Naive thymus-derived CD8-positive, alpha-beta T cell (primary cell): ENCODE measurements around the gene ACTR6. TPM values are rescaled to one million over a fixed set of nuclear protein-coding genes. Genes with fewer than 3 reads are reported as not detected.
"Not testable (repeated sequence)": the region's sequence is repeated elsewhere in the genome, so short reads cannot be mapped to it uniquely, and the experiment has no call there.

ENCODE experiments used
- ATAC-seq, 2 donors: fragments of 150-1000 bp; cut with Tn5 transposase in 1 of 2; sonication (Bioruptor Pico), chemical (Tn5 transposase) in 1 of 2; 1 replicate in 1 of 2; 2 replicates in 1 of 2; pipeline ENCODE4 v1.10.0; 2021; ENCODE audit warnings: mild to moderate bottlenecking in 2 of 2, moderate library complexity in 2 of 2
- POLR2A ChIA-PET: fragments of 350-600 bp; sonication (Branson Sonifier 250); formaldehyde crosslinking; loops from one replicate; lab custom pipeline; 2021; ENCODE audit warnings: antibody characterized with exemption; lab: Charles Lee
- DNase-seq, 10 donors: peaks; one replicate each; pipeline versions ENCODE4 v3.0.0 to v3.0.0-alpha.2; 2020 to 2022
- H3K27ac Mint-ChIP-seq, 10 donors: one replicate each; pipeline ENCODE4 v1.8.0; 2020 to 2022; ENCODE audit warnings: mild to moderate bottlenecking in 10 of 10, mixed read lengths in 10 of 10, moderate library complexity in 4 of 10, inconsistent platforms in 1 of 10
- H3K27me3 Mint-ChIP-seq, 5 donors: one replicate each; pipeline ENCODE4 v1.8.0; 2021 to 2022; ENCODE audit warnings: mixed read lengths in 5 of 5
- H3K36me3 Mint-ChIP-seq, 3 donors: one replicate each; pipeline ENCODE4 v1.8.0; 2020 to 2022; ENCODE audit warnings: mixed read lengths in 3 of 3, mild to moderate bottlenecking in 2 of 3, inconsistent platforms in 1 of 3
- H3K4me1 Mint-ChIP-seq, 4 donors: one replicate each; pipeline ENCODE4 v1.8.0; 2021 to 2022; ENCODE audit warnings: mixed read lengths in 4 of 4
- H3K4me3 Mint-ChIP-seq, 10 donors: one replicate each; pipeline ENCODE4 v1.8.0; 2020 to 2022; ENCODE audit warnings: mild to moderate bottlenecking in 10 of 10, mixed read lengths in 10 of 10, moderate library complexity in 6 of 10, inconsistent platforms in 1 of 10
- H3K9me3 Mint-ChIP-seq, 9 donors: one replicate each; pipeline ENCODE4 v1.8.0; 2020 to 2022; ENCODE audit warnings: mixed read lengths in 9 of 9, mild to moderate bottlenecking in 3 of 9, inconsistent platforms in 1 of 9, moderate library complexity in 1 of 9
- polyA plus RNA-seq, 3 donors: library from polyadenylated mRNA; unstranded; fragments of 300-500 nt; fragmentation: Illumina TruSeq; gene quantifications; one replicate each; pipeline ENCODE4 v1.2.3, GENCODE V29; 2021
- total RNA-seq, 8 experiments: library from RNA in 2 of 8; stranded (reverse) in 2 of 8; gene quantifications; one replicate each; pipeline ENCODE4 v1.2.3 and lab custom pipeline; 2021 to 2026

The ACTR6 gene
- total and polyA plus RNA-seq, 5 experiments from 2014 or later = 37.4 to 47.3 (median 42.8) TPM

- POLR2A ChIA-PET = no interaction called here
- H3K27ac Mint-ChIP-seq = no peak overlapping the region
- DNase-seq = peak in 3 of 10 donors; percentile 18 to 30 (median 23)
- ATAC-seq = peak in 1 of 2 donors; percentile 49
- H3K27me3 Mint-ChIP-seq = no peaks in the 10 kb centered on the region
- H3K4me3 Mint-ChIP-seq = no peak overlapping the region
- no peaks in the 10 kb centered on the region for H3K36me3 Mint-ChIP-seq
- no peaks in the 10 kb centered on the region for H3K4me1 Mint-ChIP-seq
- H3K9me3 Mint-ChIP-seq = no peaks in the 10 kb centered on the region
These were observed 34.1 kb downstream of the ACTR6 start for GRCh38 chr12:100234591-100235304.

DNA sequence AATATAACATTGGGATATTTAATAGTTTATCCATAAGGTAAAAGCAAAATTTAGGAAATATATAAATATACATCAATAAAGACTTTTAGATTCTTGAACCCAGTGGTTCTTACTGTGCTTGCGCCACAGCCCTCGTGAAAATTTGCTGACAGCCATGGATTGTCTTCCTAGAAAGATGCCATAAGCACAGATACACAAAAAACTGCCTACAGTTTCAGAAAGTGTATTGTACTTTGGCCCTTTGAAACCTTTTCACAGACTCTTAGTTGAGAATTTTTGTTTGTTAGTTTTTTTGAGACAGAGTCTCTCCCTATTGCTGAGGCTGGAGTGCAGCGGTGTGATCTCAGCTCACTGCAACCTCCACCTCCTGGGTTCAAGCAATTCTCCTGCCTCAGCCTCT is 38.2 kb downstream of the ACTR6 start:
- no peaks in the 10 kb centered on the region for H3K27me3 Mint-ChIP-seq
- H3K27ac Mint-ChIP-seq = no peak overlapping the region
- DNase-seq = no peak
- ATAC-seq = no peak
- no peaks in the 10 kb centered on the region for H3K9me3 Mint-ChIP-seq
- POLR2A ChIA-PET = no interaction called here
- H3K4me1 Mint-ChIP-seq = no peaks in the 10 kb centered on the region
- H3K36me3 Mint-ChIP-seq = no peaks in the 10 kb centered on the region
- H3K4me3 Mint-ChIP-seq = no peak overlapping the region

DNA sequence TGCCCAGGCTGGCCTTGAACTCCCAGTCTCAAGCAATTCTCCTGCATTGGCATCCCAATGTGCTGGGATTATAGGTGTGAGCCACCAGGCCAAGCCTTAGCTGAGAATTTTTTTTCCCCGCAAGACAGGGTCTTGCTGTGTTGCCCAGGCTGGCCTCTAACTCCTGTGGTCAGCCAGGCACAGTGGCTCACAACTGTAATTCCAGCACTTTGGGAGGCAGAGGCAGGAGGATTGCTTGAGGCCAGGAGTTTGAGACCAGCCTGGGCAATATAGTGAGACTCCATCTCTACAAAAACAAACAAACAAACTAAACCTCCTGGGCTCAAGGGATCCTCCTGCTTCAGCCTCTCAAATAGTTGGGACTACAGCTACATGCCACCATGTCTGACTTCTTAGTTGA is 39.0 kb downstream of the ACTR6 start:
- no peaks in the 10 kb centered on the region for H3K4me1 Mint-ChIP-seq
- no peaks in the 10 kb centered on the region for H3K27me3 Mint-ChIP-seq
- POLR2A ChIA-PET = no interaction called here
- no peak overlapping the region for H3K27ac Mint-ChIP-seq
- H3K4me3 Mint-ChIP-seq = no peak overlapping the region
- H3K9me3 Mint-ChIP-seq = no peaks in the 10 kb centered on the region
- DNase-seq (no peak), ATAC-seq (no peak)
- H3K36me3 Mint-ChIP-seq = no peaks in the 10 kb centered on the region

DNA sequence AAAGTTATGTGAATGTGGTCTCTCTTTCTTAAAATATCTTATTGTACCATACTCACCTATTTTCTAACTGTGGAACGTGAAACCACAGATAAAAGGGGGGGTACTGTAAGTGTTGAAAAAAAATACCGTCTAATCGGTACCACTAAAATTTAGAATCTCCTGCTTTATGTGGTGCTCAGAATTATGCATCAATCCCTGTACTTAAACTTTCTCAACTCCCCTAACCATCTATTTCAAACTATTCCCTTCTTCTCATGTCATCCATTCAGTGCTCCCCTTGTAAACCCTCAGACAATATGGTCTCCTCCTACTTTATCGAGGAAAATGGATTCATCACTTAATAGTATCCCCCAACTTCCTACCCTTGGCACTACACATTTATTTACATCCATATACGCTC is 42.5 kb downstream of the ACTR6 start:
- H3K4me3 Mint-ChIP-seq = no peak overlapping the region
- no peak for ATAC-seq

GRCh38 chr12:100247765-100248164 is 47.1 kb downstream of the ACTR6 start:
- no peaks in the 10 kb centered on the region for H3K4me1 Mint-ChIP-seq
- ATAC-seq (no peak), DNase-seq (no peak)
- H3K9me3 Mint-ChIP-seq = no peaks in the 10 kb centered on the region
- H3K36me3 Mint-ChIP-seq = no peaks in the 10 kb centered on the region
- no peak overlapping the region for H3K27ac Mint-ChIP-seq
- no peak overlapping the region for H3K4me3 Mint-ChIP-seq
- POLR2A ChIA-PET = no interaction called here
- H3K27me3 Mint-ChIP-seq = no peaks in the 10 kb centered on the region

More for the DNA sequence above, 42.5 kb downstream of the ACTR6 start:
- Mint-ChIP-seq H3K9me3 (no peaks in the 10 kb centered on the region), H3K36me3 (no peaks in the 10 kb centered on the region), H3K27ac (no peak overlapping the region), H3K27me3 (no peaks in the 10 kb centered on the region), H3K4me1 (no peaks in the 10 kb centered on the region)
- no peak for DNase-seq
- POLR2A ChIA-PET = no interaction called here

DNA sequence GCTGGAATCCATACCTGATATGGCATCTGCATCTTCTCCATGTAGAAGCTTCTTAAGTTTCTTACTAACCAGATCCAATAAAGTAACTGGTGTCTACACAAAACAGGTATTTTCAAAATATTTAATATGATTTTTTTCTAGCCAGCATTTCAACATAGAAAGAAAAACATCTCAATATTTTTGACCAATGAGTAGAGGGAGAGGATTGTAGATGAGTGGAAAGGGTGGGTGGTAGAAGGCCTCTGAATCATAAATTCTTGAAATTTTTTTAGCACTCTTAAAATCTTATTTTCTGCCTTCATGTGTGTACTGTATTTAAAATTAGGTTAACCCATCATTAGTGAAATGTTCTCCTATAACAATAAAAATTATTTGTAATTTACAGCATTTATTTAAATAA is 48.3 kb downstream of the ACTR6 start:
- no peaks in the 10 kb centered on the region for H3K36me3 Mint-ChIP-seq
- DNase-seq = no peak
- no peaks in the 10 kb centered on the region for H3K4me1 Mint-ChIP-seq
- H3K27me3 Mint-ChIP-seq = no peaks in the 10 kb centered on the region
- no peak for ATAC-seq
- H3K9me3 Mint-ChIP-seq = no peaks in the 10 kb centered on the region
- POLR2A ChIA-PET = interaction anchor here (0.9 kb wide), 1 partner anchor 48 kb away, joined by 7 read pairs; the partner anchor contains the start of gene ACTR6
- H3K27ac Mint-ChIP-seq = peak overlapping the region in 1 of 10 donors; percentile 2
- no peak overlapping the region for H3K4me3 Mint-ChIP-seq

DNA sequence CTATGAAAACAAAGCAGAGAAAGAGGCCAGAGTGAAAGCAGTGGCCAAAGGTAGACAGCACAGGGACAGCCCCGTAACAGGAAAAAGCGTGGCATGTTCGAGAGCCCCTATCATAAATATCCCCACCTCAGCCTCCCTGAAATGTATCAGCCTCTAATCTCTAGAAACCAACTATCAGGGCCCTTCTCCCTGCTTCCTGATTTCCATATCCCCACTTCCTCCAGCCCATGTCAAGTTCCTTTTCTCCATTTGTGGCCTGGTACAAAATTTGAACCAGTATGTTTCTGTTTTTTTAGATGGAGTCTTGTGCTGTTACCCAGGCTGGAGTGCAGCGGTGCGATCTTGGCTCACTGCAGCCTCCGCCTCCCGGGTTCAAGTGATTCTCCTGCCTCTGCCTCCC is 49.3 kb downstream of the ACTR6 start:
- no peak for DNase-seq
- no peak for ATAC-seq
- POLR2A ChIA-PET = no interaction called here
- no peaks in the 10 kb centered on the region for H3K4me1 Mint-ChIP-seq
- no peak overlapping the region for H3K27ac Mint-ChIP-seq
- no peaks in the 10 kb centered on the region for H3K9me3 Mint-ChIP-seq
- no peaks in the 10 kb centered on the region for H3K27me3 Mint-ChIP-seq
- H3K36me3 Mint-ChIP-seq = no peaks in the 10 kb centered on the region
- no peak overlapping the region for H3K4me3 Mint-ChIP-seq

- DNase-seq (no peak), ATAC-seq (no peak)
- Mint-ChIP-seq H3K27ac (no peak overlapping the region), H3K9me3 (no peaks in the 10 kb centered on the region), H3K27me3 (no peaks in the 10 kb centered on the region), H3K4me3 (no peak overlapping the region), H3K4me1 (no peaks in the 10 kb centered on the region), H3K36me3 (no peaks in the 10 kb centered on the region)
- POLR2A ChIA-PET = no interaction called here
These were observed 51.3 kb downstream of the ACTR6 start for GRCh38 chr12:100251917-100252316.

DNA sequence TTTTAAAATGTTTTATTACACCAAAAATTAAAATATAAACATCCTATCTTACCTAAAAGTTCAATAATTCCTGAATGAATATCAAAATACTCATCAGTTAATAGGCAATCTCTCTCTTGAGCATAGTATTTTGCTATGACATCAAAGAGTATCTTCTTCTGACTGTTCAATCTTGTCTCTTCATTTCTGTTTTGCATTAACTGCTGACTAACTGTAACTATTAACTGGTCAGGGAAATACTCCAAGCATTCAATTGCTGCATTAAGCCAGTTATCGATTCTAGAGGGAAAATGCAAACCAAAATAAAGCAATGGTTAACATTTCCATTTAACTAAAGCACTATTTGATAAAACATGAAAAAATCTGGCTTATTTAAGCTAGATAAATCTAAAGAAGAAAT is 52.8 kb downstream of the ACTR6 start:
- H3K27me3 Mint-ChIP-seq = no peaks in the 10 kb centered on the region
- no peaks in the 10 kb centered on the region for H3K9me3 Mint-ChIP-seq
- no peak overlapping the region for H3K27ac Mint-ChIP-seq
- DNase-seq (no peak), ATAC-seq (no peak)
- POLR2A ChIA-PET = no interaction called here
- no peaks in the 10 kb centered on the region for H3K4me1 Mint-ChIP-seq
- peaks cover 0 to 2% (median 0%) of the 10 kb centered on the region in 3 donors for H3K36me3 Mint-ChIP-seq
- no peak overlapping the region for H3K4me3 Mint-ChIP-seq

DNA sequence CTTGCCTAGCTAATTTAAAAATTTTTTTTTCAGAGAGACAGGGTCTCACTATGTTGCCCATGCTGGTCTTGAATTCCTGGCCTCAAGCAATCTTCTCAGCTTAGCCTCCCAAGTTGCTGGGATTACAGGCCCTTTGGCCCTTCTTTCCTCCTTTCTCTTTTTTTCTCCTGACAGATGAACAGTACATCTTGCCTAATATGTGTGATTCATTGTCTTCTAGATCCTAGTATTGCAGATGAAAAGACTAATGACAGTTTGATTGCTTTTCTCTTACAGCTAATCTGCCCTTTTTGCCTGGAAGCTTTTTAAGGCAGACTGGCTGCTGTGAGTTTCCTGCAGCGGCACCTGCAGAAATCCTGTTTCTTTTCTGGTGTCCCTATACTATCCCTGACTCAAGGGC is 54.3 kb downstream of the ACTR6 start:
- Mint-ChIP-seq H3K27ac (peak overlapping the region in 1 of 10 donors; percentile 27), H3K27me3 (no peaks in the 10 kb centered on the region), H3K9me3 (no peaks in the 10 kb centered on the region), H3K4me1 (no peaks in the 10 kb centered on the region), H3K4me3 (no peak overlapping the region), H3K36me3 (peaks cover 0 to 2% (median 0%) of the 10 kb centered on the region in 3 donors)
- no peak for DNase-seq
- POLR2A ChIA-PET = no interaction called here
- ATAC-seq = no peak

DNA sequence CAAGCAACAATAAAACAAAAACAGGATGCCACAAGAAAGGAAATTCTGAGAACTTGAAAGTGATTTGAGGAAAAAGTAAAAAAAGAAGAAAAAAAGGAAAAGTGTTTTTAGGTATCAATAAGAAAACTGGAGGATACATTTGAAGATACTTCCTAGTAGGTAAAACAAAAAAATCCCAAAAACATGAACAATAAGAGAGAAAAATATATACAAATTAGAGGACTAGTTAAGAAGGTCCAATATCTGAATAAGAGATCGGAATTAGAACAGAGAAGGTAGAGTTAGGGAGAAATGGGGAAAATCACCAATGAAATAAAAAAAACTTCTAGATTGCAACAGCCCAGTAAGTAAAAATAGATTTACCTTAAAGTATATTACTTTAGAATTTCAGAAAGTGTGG is 57.5 kb downstream of the ACTR6 start:
- no peak for DNase-seq
- Mint-ChIP-seq H3K4me1 (no peaks in the 10 kb centered on the region), H3K27me3 (no peaks in the 10 kb centered on the region), H3K27ac (no peak overlapping the region), H3K36me3 (peaks cover 0 to 2% (median 0%) of the 10 kb centered on the region in 3 donors), H3K9me3 (no peaks in the 10 kb centered on the region), H3K4me3 (no peak overlapping the region)
- POLR2A ChIA-PET = no interaction called here
- ATAC-seq = no peak

DNA sequence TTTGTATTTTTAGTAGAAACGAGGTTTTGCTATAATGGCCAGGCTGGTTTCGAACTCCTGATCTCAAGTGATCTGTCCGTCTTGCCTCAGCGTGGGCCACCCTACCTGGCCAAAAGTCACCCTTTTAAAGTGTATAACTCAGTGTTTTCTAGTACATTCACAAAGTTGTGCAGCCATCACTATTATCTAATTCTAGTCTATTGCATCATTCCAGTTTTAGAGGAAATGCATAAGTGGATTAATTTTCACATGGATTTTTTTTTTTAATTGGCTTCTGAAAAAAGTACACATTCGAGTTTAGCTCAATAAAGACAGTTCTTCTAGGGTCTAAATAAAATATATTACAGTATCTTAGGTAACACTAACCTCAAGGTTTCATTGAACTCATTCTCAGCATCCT is 62.5 kb downstream of the ACTR6 start:
- peak overlapping the region in 1 of 10 donors; percentile 77 for H3K27ac Mint-ChIP-seq
- no peaks in the 10 kb centered on the region for H3K27me3 Mint-ChIP-seq
- ATAC-seq (no peak), DNase-seq (no peak)
- H3K9me3 Mint-ChIP-seq = no peaks in the 10 kb centered on the region
- no peaks in the 10 kb centered on the region for H3K36me3 Mint-ChIP-seq
- POLR2A ChIA-PET = no interaction called here
- H3K4me3 Mint-ChIP-seq = no peak overlapping the region
- peaks cover 6 to 15% (median 12%) of the 10 kb centered on the region in 4 donors for H3K4me1 Mint-ChIP-seq

- Mint-ChIP-seq H3K4me1 (peaks cover 18 to 32% (median 26%) of the 10 kb centered on the region in 4 donors), H3K4me3 (peak overlapping the region in 3 of 10 donors; percentile 17 to 48 (median 33)), H3K27ac (peak overlapping the region in 3 of 10 donors; percentile 9 to 53 (median 14))
- H3K9me3 Mint-ChIP-seq, POLR2A ChIA-PET, ATAC-seq, DNase-seq, H3K36me3 Mint-ChIP-seq, H3K27me3 Mint-ChIP-seq: not testable (repeated sequence)
These were observed 64.5 kb downstream of the ACTR6 start for GRCh38 chr12:100265107-100265506.
